GM12892 (cell line): ENCODE measurements around the gene CTBP2.

ENCODE experiments used
- POLR2A ChIP-seq: IDR thresholded peaks from 2 replicates; pipeline ENCODE4 v1.6.1; 2011; ENCODE audit warnings: low read depth, low read length, control low read depth
- POLR2AphosphoS5 ChIP-seq: IDR thresholded peaks from 2 replicates; pipeline ENCODE4 v1.6.1; 2011; ENCODE audit warnings: low read depth, low read length, control low read depth
- TAF1 ChIP-seq: IDR thresholded peaks from 2 replicates; pipeline ENCODE4 v1.6.1; 2011; ENCODE audit warnings: low read depth, mild to moderate bottlenecking, control low read depth, low read length, borderline replicate concordance

DNA sequence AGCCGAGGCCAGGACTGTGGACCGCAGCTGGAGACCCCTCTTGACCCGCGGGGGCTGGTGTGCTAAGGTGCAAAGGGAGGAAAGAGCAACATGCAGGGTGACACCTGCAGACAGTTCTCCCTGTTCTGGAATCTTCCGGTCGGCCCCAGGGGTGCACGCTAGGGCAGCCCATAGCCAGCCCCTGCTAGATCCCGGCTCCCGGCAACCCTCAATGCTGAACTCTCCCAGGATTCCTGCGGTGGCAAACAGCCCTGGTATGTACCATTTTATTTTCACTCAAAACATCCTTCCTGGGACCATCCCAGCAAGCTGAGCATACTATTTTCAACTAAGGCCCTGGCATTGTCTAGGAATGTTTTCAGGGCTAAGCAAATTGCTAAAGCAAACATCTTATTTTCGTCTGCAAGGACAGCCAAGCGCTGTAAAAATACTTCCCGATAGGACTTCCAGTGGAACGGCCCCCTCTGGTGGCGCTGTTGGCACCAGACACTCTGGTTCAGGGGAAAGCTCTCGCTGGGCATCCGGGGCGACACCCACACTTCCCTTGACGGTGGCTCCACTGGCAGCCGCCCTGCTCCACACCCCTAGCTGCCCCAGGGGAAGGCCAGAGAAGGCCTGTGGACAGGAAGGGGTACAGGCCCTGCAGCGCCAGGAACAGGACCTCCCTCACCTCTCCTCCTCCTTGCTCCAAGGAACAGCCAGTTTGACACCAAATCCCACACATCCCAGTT, 99.4 kb downstream of the CTBP2 start:
- TF ChIP-seq POLR2A (no peak), POLR2AphosphoS5 (no peak), TAF1 (no peak)
